HL-60/S4 treated with retinoic acid at 250 ng/mL for 4 days and 3 days (cell line): ENCODE results near the gene SPATA21.
"Not testable (repeated sequence)": the region's sequence is repeated elsewhere in the genome, so short reads cannot be mapped to it uniquely, and the experiment has no call there.

Experiments used
- in situ Hi-C: fragments of 300-500 bp; cut with MboI; formaldehyde crosslinking; loops from 2 replicates; pipeline ENCODE4 v1.7.0; 2022; ENCODE audit warnings: low sequenced_read_pairs

SPATA21 gene

DNA sequence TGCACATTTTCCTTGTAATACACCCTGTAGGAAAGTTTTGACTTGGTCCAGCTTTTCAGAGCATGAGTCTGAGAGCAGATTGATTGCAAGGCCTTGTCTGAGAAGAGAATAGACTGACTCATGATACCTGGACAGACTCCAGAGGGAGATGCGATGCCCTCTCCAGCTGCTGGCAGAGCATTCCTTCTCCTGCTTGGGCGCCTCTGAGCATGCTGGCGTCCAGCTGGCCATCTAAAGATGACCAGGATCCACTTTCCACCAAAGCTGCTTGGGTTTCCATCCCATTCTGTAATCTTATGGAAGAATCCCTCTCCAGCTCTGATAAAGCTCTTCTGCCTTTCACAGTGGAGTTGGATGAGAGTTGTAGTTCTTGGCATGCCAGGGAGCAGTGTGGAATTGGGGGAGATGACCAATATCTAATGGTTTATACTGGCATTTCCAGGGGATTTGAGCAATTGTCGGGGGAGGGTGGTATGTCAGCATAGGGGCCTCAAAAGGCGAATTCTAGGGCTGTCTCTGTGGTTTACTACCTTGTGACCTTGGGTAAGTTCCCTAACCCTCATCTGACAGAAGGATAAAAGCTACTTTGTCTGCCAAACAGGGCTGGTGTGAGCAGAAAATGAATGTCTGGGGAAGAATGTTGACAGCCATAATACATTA, 50.6 kb downstream of the SPATA21 start:
- in situ Hi-C loops, result no loop called here

DNA sequence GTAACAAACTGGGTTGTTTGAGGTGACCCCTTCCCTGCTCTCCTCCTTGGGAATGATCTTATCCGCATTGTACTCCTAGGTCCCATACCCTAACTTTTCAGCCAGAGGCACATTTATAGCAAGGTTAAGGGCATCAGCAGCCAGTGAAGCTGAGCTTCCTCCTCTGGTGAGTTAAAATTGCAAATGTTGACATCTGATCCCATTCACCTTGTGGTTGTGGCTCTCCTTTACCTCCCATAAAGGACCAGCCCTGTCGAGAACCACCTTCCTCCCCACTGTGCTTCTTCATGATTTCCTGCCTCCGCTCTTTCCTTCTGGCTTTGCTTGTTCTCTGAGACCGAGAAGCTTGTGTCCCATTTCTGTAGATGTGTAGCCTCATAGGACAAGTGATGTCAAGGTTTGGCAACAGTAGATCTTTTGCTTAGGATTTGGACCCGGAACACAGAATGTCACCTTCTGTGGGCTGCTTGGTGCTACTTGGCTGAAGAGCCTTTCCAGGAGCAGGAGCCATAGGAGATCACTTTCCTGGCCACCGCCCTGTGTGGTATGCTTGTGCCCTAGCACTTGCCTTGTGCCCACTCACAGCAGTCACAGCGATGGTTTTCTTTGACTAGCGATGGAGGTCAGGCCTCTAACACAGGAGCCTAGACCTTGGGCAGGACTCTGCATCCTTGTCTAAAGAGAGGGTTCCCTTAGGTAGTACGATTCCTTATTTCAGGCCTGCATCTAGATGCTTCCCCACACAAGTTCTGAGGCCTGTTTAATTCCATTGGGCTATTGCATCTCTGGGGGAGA, 51.4 kb downstream of the SPATA21 start:
- in situ Hi-C loops, result no loop called here

DNA sequence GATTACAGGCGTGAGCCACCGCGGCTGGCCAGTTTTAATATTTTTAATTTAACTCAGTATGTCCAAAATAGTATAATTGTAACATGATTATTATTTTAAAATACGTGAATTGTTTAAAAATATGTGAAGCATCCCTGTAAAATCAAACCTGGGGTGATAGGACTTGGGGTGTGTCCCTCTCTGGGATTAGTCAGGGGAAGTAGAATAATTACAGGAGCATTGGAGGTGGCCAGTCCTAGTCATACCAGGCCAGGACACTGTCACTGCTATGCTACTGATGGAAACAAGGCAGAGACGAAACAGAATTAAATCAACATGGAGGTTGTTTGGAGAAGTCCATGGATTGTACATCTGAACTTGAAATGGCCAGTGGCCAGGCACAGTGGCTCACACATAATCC, 53.3 kb downstream of the SPATA21 start:
- in situ Hi-C loops, result no loop called here

DNA sequence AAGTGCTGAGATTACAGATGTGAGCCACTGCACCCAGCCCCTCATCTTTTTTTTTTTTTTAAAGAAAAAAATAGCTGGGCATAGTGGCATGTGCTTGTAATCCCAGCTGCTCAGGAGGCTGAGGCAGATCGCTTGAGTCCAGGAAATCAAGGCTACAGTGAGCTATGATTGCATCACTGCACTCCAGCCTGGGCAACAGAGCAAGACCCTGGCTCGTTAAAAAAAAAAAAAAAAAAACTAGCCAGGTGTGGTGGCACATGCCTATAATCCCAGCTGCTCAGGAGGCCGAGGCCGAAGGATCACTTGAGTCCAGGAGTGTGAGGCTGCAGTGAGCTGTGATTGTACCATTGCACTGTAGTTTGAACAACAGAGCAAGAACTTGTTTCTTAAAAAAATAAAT, 56.4 kb downstream of the SPATA21 start:
- in situ Hi-C loops, result no loop called here

GRCh38 chr1:16378443-16378842, 58.8 kb downstream of the SPATA21 start:
- in situ Hi-C loops, result no loop called here

DNA sequence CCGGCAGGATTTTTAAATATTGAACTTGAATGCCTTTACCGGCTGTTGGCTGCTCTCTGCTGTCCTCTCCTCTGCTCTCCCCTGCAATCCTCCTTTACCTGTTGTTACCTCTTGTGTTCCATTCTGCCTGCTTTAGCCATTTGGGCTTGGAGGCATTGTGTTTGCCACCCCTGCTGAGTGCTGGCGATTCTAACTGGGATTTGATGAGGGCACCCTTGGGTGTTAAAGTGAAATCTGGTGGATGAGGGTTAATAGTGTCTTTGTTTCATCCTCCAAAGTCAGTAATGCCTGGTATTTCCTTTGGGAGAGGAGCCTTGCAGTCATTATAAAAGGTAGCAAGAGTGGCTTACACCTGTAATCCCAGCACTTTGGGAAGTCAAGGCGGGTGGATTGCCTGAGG, 60.3 kb downstream of the SPATA21 start:
- in situ Hi-C loops, result no loop called here

- in situ Hi-C loops, result no loop called here
These were observed 61.5 kb downstream of the SPATA21 start for GRCh38 chr1:16375521-16376340.

- in situ Hi-C loops, result no loop called here
These were observed 63.0 kb downstream of the SPATA21 start for GRCh38 chr1:16374266-16374665.

- in situ Hi-C loops, result no loop called here
These were observed 64.5 kb downstream of the SPATA21 start for GRCh38 chr1:16372535-16373285.

DNA sequence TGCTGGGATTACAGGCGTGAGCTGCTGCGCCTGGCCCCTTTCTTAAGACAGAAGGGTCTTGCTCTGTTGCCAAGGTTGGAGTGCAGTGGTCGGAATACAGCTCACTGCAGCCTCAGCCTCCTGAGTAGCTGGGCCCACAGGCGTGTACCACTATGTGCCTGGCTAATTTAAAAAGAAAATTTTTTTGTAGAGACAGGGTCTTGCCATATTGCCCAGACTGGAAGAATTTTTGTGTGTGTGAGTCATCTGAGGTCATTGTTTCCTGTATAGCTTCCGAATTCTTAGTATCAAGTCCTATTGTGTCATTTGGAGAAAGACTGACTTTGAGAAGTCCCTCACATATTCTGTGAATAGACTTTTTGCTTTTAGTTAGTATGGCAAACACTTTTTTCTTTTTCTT, 65.5 kb downstream of the SPATA21 start:
- in situ Hi-C loops, result no loop called here

GRCh38 chr1:16369821-16370220, 67.4 kb downstream of the SPATA21 start:
- in situ Hi-C loops, result no loop called here

DNA sequence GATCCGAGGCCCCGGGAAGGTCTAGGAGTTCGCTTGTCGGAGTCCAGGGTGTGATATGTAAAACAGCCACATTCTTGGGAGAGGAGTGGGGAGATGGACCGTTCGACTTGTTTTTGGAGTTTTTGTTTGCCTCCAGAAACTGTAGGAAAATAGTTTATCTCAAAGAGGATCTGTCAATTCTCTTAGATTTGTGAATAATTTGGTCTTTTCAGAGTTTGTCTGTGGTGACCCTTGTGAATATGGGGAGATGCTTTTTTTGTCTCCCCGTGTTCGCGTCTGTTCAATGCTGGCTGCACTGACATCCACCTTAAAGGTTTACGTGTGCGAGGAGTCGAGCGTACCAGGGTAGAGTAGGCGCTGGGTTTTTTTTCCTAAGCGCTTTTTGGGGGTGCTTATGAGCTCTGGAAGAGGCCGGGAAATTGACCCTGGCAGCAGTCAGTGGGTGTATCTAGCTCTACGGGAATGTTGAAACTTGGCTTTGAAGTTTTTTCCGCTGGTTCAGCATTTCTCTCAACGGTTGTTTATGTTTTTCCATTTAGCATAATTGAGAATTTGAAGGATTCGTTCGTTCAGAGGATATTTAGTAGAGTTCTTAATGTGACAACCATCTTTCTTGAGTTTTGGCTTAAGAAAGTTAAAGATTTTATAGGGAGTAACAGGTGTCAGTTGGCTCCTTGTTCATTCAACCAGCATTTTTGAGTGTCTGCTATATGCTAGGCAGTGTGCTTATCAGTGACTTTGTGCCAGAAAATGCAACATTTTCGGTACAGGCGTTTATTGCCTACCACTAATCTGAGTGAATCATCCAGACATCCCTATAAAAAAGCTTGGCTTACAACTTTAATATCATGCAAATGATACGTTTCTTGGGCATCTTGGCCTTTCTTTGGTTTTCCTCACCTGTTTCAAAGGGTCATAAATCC, 69.0 kb downstream of the SPATA21 start:
- in situ Hi-C loops, result no loop called here

DNA sequence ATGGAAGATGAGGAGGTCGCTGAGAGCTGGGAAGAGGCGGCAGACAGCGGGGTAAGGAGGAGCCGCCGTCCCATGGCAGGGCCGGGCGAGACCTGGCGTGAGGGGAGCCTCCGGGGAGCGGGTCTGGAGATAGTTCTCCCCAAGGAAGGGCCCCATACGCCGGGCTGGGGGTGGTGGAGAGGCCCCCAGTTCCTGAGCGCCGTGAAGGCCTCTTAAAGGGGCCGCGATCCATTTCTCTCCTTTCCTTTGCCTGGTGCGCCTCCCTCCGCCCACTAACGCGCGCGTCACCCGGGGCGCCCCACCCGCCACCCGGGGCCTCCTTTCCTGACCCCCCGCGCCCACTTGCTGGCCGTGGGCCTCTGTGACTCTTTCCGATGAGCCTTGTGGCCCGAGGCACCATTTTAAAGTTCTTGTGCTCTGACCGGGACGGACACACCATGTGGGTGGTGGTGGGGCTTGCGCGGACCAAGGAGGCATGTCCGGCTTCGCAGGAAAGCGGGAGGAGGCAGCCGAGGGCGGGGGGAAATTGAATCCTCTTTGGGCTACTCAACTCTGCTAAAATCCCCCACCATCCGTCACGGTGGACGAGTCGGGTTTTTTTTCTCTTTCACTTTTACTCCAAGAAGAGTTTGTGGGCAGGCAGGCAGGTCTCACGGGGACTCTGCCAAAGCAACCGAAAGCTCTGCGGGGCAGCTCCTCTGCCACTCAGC, 69.8 kb downstream of the SPATA21 start:
- in situ Hi-C loops, result no loop called here

DNA sequence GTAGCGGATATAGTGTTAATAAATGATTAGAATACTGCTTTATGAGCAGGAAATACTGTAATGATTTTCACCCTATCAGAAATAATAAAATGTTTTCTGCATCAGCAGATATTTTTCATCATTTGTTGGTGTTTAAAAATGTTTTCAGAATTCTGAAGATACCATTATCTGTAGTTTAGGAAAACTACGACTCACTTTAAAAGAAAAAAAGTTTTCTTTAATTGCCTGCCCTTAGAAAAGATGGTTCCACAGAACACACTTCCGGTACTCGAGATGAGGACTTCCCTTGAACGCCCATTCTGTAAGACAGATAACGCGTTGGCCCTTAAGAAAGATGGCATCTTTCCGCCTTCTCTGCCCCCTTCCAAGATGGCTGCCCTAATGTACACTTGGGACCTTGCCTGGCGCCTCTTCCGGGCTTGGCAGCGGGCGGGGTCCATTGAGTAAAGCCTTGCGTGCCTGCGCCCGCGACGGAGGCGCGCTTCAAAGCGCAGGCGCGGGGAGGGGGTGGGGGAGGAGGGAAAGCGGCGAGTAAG, 70.4 kb downstream of the SPATA21 start, which contains the start of gene SZRD1:
Gene SZRD1, plus strand, starts transcription at position 521 of the 536 bp plus-strand sequence. CDS start 16 bp downstream, outside the sequence.
- in situ Hi-C loops, result no loop called here

GRCh38 chr1:16365146-16365498, 72.1 kb downstream of the SPATA21 start:
- in situ Hi-C loops, result not testable (repeated sequence)

DNA sequence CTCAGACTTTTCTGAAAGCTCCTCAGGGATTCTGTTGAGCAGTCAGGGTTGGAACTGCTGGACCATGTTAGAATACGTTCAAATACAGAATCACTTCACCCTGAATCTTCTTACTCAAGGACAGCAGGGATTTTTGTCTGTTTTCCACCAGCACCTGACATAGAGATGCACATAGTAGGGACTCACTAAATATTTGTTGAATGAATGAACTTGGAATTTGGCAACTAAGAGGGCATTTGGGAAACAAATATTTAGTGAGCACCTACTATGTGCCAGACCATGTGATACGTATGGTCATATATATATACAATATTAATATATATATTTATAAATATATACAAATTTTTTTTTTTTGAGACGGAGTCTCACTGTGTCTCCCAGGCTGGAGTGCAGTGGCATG, 80.4 kb downstream of the SPATA21 start:
- in situ Hi-C loops, result no loop called here

DNA sequence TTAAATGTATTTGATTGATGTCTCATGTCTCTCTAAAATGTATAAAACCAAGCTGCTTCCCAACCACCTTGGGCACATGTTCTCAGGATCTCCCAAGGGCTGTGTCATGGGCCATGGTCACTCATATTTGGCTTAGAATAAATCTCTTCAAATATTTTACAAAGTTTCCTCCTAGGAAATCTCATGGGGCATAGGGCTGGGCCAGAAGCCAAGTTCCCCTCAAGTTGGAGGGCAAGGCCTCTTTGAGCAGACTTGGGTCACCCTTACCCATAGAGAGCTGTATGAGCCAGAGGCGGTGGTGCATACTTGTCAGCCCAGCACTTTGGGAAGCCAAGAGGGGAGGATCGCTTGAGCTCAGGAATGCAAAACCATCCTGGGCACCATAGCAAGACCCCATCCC, 82.6 kb downstream of the SPATA21 start:
- in situ Hi-C loops, result no loop called here

DNA sequence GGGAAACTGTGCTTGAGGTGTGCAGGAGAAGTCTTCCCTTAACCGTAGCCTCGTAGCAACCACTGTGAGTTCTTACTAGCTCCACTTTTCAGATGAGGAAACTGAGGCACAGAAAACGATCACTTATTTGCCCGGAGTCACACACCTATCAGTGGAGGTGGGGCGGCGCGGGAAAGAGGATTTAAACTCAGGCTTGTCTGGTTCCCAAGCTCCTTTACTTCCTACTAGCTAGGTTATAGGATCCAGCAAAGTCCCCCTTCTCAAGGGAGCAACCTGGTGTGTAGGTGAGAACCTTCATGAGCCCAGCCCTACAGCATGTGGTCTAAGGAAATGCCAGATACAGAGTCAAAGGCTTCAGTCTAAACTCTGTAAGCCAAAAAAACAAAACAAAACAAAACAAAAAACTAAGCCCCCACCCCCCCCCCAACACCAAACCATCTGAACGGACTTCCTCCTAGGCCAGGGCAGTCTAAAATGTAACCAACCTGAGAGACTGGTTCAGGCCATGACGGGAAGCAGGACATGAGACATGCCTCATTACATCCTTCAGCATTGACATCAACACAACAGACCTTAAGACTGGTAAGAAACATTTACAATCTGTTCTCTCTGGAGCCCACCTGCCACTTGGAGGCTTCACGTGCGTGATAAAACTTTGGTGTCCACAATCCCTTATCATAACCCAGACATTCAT, 84.2 kb downstream of the SPATA21 start:
- in situ Hi-C loops, result no loop called here
